Transverse colon (tissue), 4 donors: ENCODE results near the gene WDR47. TPM values are rescaled to one million over a fixed set of nuclear protein-coding genes. Genes with fewer than 3 reads are reported as not detected.

ENCODE experiments used
- DNase-seq: peaks from one replicate; pipeline ENCODE4 v3.0.0-alpha.2; 2019
- H3K27ac ChIP-seq, 4 donors: fragments of 200-600 bp; sonication (generic); 2 replicates each; pipeline ENCODE4 v1.5.1; 2016 to 2018; ENCODE audit warnings: inconsistent platforms in 4 of 4
- H3K27me3 ChIP-seq: fragments of 200-600 bp; sonication (generic); 2 replicates; pipeline ENCODE4 v1.5.1; 2017; ENCODE audit warnings: inconsistent platforms
- H3K36me3 ChIP-seq, 4 donors: fragments of 200-600 bp; sonication (generic); 2 replicates each; pipeline ENCODE4 v1.5.1; 2017 to 2019; ENCODE audit warnings: inconsistent platforms in 4 of 4
- H3K4me1 ChIP-seq, 4 donors: fragments of 200-600 bp; sonication (generic); 2 replicates each; pipeline ENCODE4 v1.5.1; 2017 to 2020; ENCODE audit warnings: inconsistent platforms in 4 of 4
- H3K4me3 ChIP-seq, 4 donors: fragments of 200-600 bp; sonication (generic); 1 replicate in 1 of 4; 2 replicates in 3 of 4; pipeline versions ENCODE4 v1.5.1 to v1.6.1; 2017 to 2019; ENCODE audit warnings: inconsistent platforms in 4 of 4
- H3K9me3 ChIP-seq, 2 donors: fragments of 200-600 bp; sonication (generic); 2 replicates each; pipeline ENCODE4 v1.5.1; 2017 to 2019; ENCODE audit warnings: inconsistent platforms in 2 of 2
- EP300 ChIP-seq: sonication (generic); formaldehyde crosslinking; IDR thresholded peaks from one replicate; pipeline ENCODE4 v1.6.1; 2017; ENCODE audit warnings: antibody characterized with exemption, low read depth
- POLR2A ChIP-seq: fragments of 450-650 bp; IDR thresholded peaks from one replicate; pipeline ENCODE4 v1.6.1; 2016; ENCODE audit warnings: antibody characterized with exemption, mild to moderate bottlenecking, moderate library complexity
- POLR2AphosphoS5 ChIP-seq, 3 donors: sonication (generic); formaldehyde crosslinking; IDR thresholded peaks; one replicate each; pipeline ENCODE4 v1.6.1; 2016; ENCODE audit warnings: antibody characterized with exemption in 3 of 3
- WGBS, 2 donors: methylation state at CpG; one replicate each; pipeline ENCODE4 v1.1.5; 2018; ENCODE audit warnings: low coverage in 1 of 2; 5-methylcytosine and 5-hydroxymethylcytosine counted together
- in situ Hi-C, 4 donors: fragments of 200-750 bp; cut with MboI; loops; one replicate each; pipeline versions ENCODE4 v1.15.0 to v1.15.1; 2017; ENCODE audit warnings: low sequenced_read_pairs in 3 of 4, low pct_ligation_motif_present in 1 of 4, low pct_unique_long_range_greater_than_20kb in 1 of 4
- intact Hi-C: fragments of 100-400 bp; cut with DNase I; formaldehyde crosslinking; loops from one replicate; pipeline ENCODE4 v1.15.1; 2023; ENCODE audit warnings: low total_unique reads
- total RNA-seq, 4 donors: library from RNA; depleted of rRNA; stranded (reverse); fragments of >200 nt; gene quantifications; one replicate each; pipeline ENCODE4 v1.1.0, GENCODE V29; 2016
- TF ChIP-seq, protein P1 (sequence below), 5 experiments: fragments of 200-600 bp in 3 of 5; fragments of 450-650 bp in 2 of 5; sonication (generic) in 3 of 5; IDR thresholded peaks; 1 replicate in 2 of 5; 2 replicates in 3 of 5; pipeline ENCODE4 v1.5.1; 2016 to 2017; ENCODE audit warnings: antibody characterized with exemption in 5 of 5, inconsistent platforms in 3 of 5, mild to moderate bottlenecking in 2 of 5, moderate library complexity in 1 of 5

The WDR47 gene
- 10 to 100 TPM in 2 of 4 donors, 1 to 10 TPM in 2; 6.7 to 12.1 (median 9.7) TPM for total RNA-seq

DNA sequence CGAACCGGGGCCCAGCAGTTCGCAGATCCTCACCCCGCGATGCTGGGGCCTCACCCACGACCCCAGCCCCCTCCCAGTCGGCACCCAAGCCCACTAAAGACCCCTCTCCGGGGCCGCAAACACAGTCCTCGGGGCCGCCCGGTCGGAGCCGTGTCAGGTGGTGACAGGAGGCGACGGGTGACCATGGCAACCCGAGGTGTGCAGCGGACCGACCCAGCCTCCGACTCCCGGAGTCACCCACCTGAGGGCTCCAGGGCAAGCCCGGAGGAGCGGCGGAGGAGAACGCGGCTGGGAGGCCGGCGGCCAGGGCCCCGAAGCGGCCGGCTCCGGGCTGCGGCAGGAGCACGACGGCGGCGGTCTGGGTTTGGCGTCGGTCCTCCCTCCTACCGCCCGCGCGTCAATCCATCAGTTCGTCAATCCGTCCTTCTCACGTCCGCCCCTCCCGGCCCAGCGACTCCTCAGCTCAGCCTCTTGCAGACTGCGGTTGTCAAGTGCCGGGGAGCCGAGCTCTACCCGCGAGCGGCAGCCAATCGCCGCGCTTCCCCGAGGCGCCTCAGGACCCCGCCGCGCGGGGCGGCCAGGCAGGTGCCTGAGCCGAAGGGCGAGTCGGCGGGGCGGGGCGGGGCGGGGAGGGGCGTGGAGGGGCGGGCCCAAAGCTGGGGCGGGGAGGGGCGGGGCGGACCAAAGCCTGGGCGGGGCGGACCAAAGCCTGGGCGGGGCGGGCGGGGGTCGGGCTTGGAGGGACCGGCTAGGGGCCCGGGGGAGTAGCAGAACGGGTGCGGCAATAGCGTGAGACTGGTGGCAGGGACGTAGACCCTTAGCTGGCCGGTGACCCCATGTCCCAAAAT is at the start of gene WDR47:
Gene WDR47, minus strand, starts transcription at position 482 of the 848 bp plus-strand sequence. CDS start 18,590 bp downstream, outside the sequence.
- H3K4me1 ChIP-seq: peaks cover 0 to 17% (median 12%) of the 10 kb centered on the region in 4 donors
- H3K27ac ChIP-seq: peak within 1 kb of the TSS; percentile 86 to 95 (median 90)
- no peaks in the 10 kb centered on the region for H3K36me3 ChIP-seq
- TF ChIP-seq POLR2AphosphoS5 (IDR thresholded peaks at IDR 0.05): peak; percentile 98 to 99 (median 99)
- TF ChIP-seq POLR2A: peak; percentile 95
- TF ChIP-seq EP300: no peak
- no peaks in the 10 kb centered on the region for H3K9me3 ChIP-seq
- 1% methylated on average over 35 of the region's 90 CpGs; no CpG with 5 or more reads in 1 of the 2 donors for WGBS, 2 donors
- intact Hi-C loops: loop anchor here (5.0 to 10.0 kb wide), 2 partner anchors 63 to 540 kb away; no protein-coding TSS in a partner anchor
- peak within 1 kb of the TSS; percentile 63 to 89 (median 74) for H3K4me3 ChIP-seq
- in situ Hi-C loops: no loop called here
- no peaks in the 10 kb centered on the region for H3K27me3 ChIP-seq
- peak; percentile 97 for DNase-seq

- Histone ChIP-seq H3K4me3 (peak overlapping the region; percentile 60 to 91 (median 69)), H3K27ac (peak overlapping the region; percentile 95 to 99 (median 95)), H3K27me3 (no peaks in the 10 kb centered on the region), H3K9me3 (no peaks in the 10 kb centered on the region), H3K4me1 (peaks cover 13 to 58% (median 20%) of the 10 kb centered on the region in 4 donors), H3K36me3 (peaks cover 0 to 17% (median 5%) of the 10 kb centered on the region in 4 donors)
- in situ Hi-C loops (no loop called here), intact Hi-C loops (no loop called here)
- WGBS, 2 donors: 3% methylated on average over 4 to 13 of the region's 13 CpGs
- DNase-seq: peak; percentile 37
- TF ChIP-seq, protein P1, sequence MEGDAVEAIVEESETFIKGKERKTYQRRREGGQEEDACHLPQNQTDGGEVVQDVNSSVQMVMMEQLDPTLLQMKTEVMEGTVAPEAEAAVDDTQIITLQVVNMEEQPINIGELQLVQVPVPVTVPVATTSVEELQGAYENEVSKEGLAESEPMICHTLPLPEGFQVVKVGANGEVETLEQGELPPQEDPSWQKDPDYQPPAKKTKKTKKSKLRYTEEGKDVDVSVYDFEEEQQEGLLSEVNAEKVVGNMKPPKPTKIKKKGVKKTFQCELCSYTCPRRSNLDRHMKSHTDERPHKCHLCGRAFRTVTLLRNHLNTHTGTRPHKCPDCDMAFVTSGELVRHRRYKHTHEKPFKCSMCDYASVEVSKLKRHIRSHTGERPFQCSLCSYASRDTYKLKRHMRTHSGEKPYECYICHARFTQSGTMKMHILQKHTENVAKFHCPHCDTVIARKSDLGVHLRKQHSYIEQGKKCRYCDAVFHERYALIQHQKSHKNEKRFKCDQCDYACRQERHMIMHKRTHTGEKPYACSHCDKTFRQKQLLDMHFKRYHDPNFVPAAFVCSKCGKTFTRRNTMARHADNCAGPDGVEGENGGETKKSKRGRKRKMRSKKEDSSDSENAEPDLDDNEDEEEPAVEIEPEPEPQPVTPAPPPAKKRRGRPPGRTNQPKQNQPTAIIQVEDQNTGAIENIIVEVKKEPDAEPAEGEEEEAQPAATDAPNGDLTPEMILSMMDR (IDR thresholded peaks at IDR 0.05): peak in 1 of 5 experiments; percentile 2
- TF ChIP-seq EP300: no peak
Measured at GRCh38 chr1:109091078-109091838, 49.4 kb upstream of the WDR47 start.

GRCh38 chr1:109090196-109091077 is 48.5 kb upstream of the WDR47 start, which contains the start of gene TMEM167B:
Gene TMEM167B (plus strand): TSS chr1:109090764. CDS start chr1:109090873, 109 bp downstream.
- 12% methylated on average over 67 of the region's 67 CpGs; no CpG with 5 or more reads in 1 of the 2 donors for WGBS, 2 donors
- peak within 1 kb of the TSS; percentile 95 to 99 (median 95) for H3K27ac ChIP-seq
- H3K36me3 ChIP-seq: peaks cover 0 to 17% (median 5%) of the 10 kb centered on the region in 4 donors
- TF ChIP-seq EP300 (peak; percentile 55), POLR2A (peak; percentile 86), POLR2AphosphoS5 (IDR thresholded peaks at IDR 0.05) (peak; percentile 82 to 89 (median 88))
- TF ChIP-seq, protein P1 (IDR thresholded peaks at IDR 0.05): peak in 1 of 5 experiments; percentile 15
- peak within 1 kb of the TSS; percentile 60 to 91 (median 69) for H3K4me3 ChIP-seq
- in situ Hi-C loops: no loop called here
- no peaks in the 10 kb centered on the region for H3K27me3 ChIP-seq
- intact Hi-C loops: no loop called here
- H3K4me1 ChIP-seq: peaks cover 13 to 50% (median 18%) of the 10 kb centered on the region in 4 donors
- DNase-seq: peak; percentile 94
- H3K9me3 ChIP-seq: no peaks in the 10 kb centered on the region
